Ovary (tissue), 9 donors: ENCODE measurements around the gene DNAJC24. TPM values are rescaled to one million over a fixed set of nuclear protein-coding genes. Genes with fewer than 3 reads are reported as not detected.

Experiments used
- DNase-seq, 5 donors: peaks; one replicate each; pipeline ENCODE4 v3.0.0-alpha.2; 2019 to 2020
- H3K27ac ChIP-seq, 2 donors: fragments of 200-600 bp; one replicate each; pipeline versions ENCODE4 v1.5.1 to v1.8.0; 2019 to 2022
- H3K27me3 ChIP-seq: fragments of 200-600 bp; one replicate; pipeline ENCODE4 v1.8.0; 2022
- H3K36me3 ChIP-seq: fragments of 200-600 bp; sonication (generic); one replicate; pipeline ENCODE4 v1.5.1; 2019
- H3K4me1 ChIP-seq: one replicate; pipeline ENCODE4 v1.8.1; 2013; ENCODE audit warnings: mild to moderate bottlenecking, moderate library complexity; ENCODE audit not compliant: insufficient read depth
- H3K4me3 ChIP-seq: fragments of 200-600 bp; sonication (generic); one replicate; pipeline ENCODE4 v1.5.1; 2017
- H3K9me3 ChIP-seq, 2 donors: fragments of 200-600 bp in 1 of 2; sonication (generic) in 1 of 2; one replicate each; pipeline versions ENCODE4 v1.5.1 to v1.8.1; 2013 to 2019; ENCODE audit warnings: mild to moderate bottlenecking in 1 of 2, moderate library complexity in 1 of 2
- CTCF ChIP-seq, 3 donors: fragments of 450-650 bp in 2 of 3; fragments of 200-600 bp in 1 of 3; IDR thresholded peaks; one replicate each; pipeline versions ENCODE4 v1.5.1 to v1.8.0; 2016 to 2022; ENCODE audit warnings: antibody characterized with exemption in 3 of 3, mild to moderate bottlenecking in 1 of 3
- EP300 ChIP-seq: sonication (generic); formaldehyde crosslinking; IDR thresholded peaks from one replicate; pipeline ENCODE4 v1.6.1; 2017; ENCODE audit warnings: antibody characterized with exemption
- POLR2A ChIP-seq: fragments of 450-650 bp; IDR thresholded peaks from one replicate; pipeline ENCODE4 v1.6.1; 2017; ENCODE audit warnings: antibody characterized with exemption, mild to moderate bottlenecking, moderate library complexity
- WGBS, 3 donors: extraction: QIAGEN DNeasy Blood & Tissue Kit in 1 of 3; methylation state at CpG; one replicate each; pipeline versions ENCODE4 v1.1.5 to v1.1.7; 2013 to 2017; 5-methylcytosine and 5-hydroxymethylcytosine counted together
- intact Hi-C, 4 donors: fragments of 100-400 bp; cut with DNase I; formaldehyde crosslinking; loops; one replicate each; pipeline versions ENCODE4 v1.11.0 to v1.15.1; 2022 to 2023
- polyA plus RNA-seq, 2 donors: library from polyadenylated mRNA; stranded (reverse); fragments of 200-250 nt in 1 of 2; fragments of 350-450 nt in 1 of 2; fragmentation: Illumina TruSeq in 1 of 2; extraction: RNeasy Lipid Tissue Mini Kit (QIAGEN cat#74804) in 1 of 2; gene quantifications; one replicate each; pipeline ENCODE4 v1.2.3, GENCODE V29; 2013 to 2014
- total RNA-seq, 7 donors: library from RNA; depleted of rRNA in 2 of 7; stranded (reverse); fragments of >200 nt in 2 of 7; fragmentation: NEBNext Ultra II Directional in 3 of 7; extraction: Animal tissue kit (Norgen Biotek cat#: 25700) in 3 of 7; gene quantifications; one replicate each; pipeline versions ENCODE4 v1.1.0 to v1.2.4, GENCODE V29; 2016 to 2023
- donor health status: DM: no; HTN: no; CAD: no; lungs with moderate emphysema.
- donor health status: DM: no; HTN: no; CAD: no.
- donor health status: Bipolar disorder and iron deficiency.
- donor health status: DM: yes; HTN: yes; CAD: no.
- donor health status: DM: no; HTN: no; CAD: no.
- donor health status: DM: yes; HTN: yes; CAD: no.

Gene DNAJC24
- total and polyA plus RNA-seq, 9 donors, result 5.3 to 15.2 (median 10.9) TPM

GRCh38 chr11:31326470-31327148, 43.1 kb upstream of the DNAJC24 start:
- 60 to 66% (median 62%) methylated on average over 2 of the region's 2 CpGs for WGBS, 3 donors
- Histone ChIP-seq H3K4me3 (no peak overlapping the region), H3K27ac (no peak overlapping the region), H3K9me3 (no peaks in the 10 kb centered on the region), H3K4me1 (no peaks in the 10 kb centered on the region), H3K27me3 (no peaks in the 10 kb centered on the region), H3K36me3 (no peaks in the 10 kb centered on the region)
- no peak for DNase-seq
- TF ChIP-seq POLR2A (no peak), CTCF (IDR thresholded peaks at IDR 0.05) (no peak), EP300 (no peak)
- intact Hi-C loops, result no loop called here

GRCh38 chr11:31327417-31327816, 42.2 kb upstream of the DNAJC24 start:
- WGBS, 3 donors, result 90 to 95% (median 92%) methylated on average over 3 of the region's 3 CpGs
- Histone ChIP-seq H3K4me3 (no peak overlapping the region), H3K9me3 (no peaks in the 10 kb centered on the region), H3K36me3 (no peaks in the 10 kb centered on the region), H3K4me1 (no peaks in the 10 kb centered on the region), H3K27me3 (no peaks in the 10 kb centered on the region), H3K27ac (no peak overlapping the region)
- no peak for TF ChIP-seq POLR2A
- TF ChIP-seq CTCF (IDR thresholded peaks at IDR 0.05), result no peak
- no peak for TF ChIP-seq EP300
- intact Hi-C loops, result no loop called here
- DNase-seq, result no peak

GRCh38 chr11:31328697-31329096, 41.0 kb upstream of the DNAJC24 start:
- Histone ChIP-seq H3K9me3 (no peaks in the 10 kb centered on the region), H3K27me3 (no peaks in the 10 kb centered on the region), H3K4me1 (no peaks in the 10 kb centered on the region), H3K27ac (no peak overlapping the region), H3K4me3 (no peak overlapping the region), H3K36me3 (no peaks in the 10 kb centered on the region)
- TF ChIP-seq CTCF (IDR thresholded peaks at IDR 0.05) (no peak), POLR2A (no peak), EP300 (no peak)
- no peak for DNase-seq
- 86 to 95% (median 94%) methylated on average over 6 of the region's 6 CpGs for WGBS, 3 donors
- intact Hi-C loops, result no loop called here

- Histone ChIP-seq H3K27ac (no peak overlapping the region), H3K4me3 (no peak overlapping the region), H3K4me1 (no peaks in the 10 kb centered on the region), H3K36me3 (no peaks in the 10 kb centered on the region), H3K27me3 (no peaks in the 10 kb centered on the region), H3K9me3 (peaks cover 0 to 3% of the 10 kb centered on the region in 2 donors)
- WGBS, 3 donors, result 63 to 80% (median 68%) methylated on average over 2 of the region's 2 CpGs
- TF ChIP-seq POLR2A (no peak), EP300 (no peak), CTCF (IDR thresholded peaks at IDR 0.05) (no peak)
- DNase-seq, result no peak
- intact Hi-C loops, result no loop called here
These were observed 31.9 kb upstream of the DNAJC24 start for GRCh38 chr11:31337806-31338205.
